ENCODE measurements around the gene MAN2B2. TPM values are rescaled to one million over a fixed set of nuclear protein-coding genes. Genes with fewer than 3 reads are reported as not detected.

MAN2B2 gene
- total RNA-seq, 1 donor from 2014 or later, result 24.0 TPM

DNA sequence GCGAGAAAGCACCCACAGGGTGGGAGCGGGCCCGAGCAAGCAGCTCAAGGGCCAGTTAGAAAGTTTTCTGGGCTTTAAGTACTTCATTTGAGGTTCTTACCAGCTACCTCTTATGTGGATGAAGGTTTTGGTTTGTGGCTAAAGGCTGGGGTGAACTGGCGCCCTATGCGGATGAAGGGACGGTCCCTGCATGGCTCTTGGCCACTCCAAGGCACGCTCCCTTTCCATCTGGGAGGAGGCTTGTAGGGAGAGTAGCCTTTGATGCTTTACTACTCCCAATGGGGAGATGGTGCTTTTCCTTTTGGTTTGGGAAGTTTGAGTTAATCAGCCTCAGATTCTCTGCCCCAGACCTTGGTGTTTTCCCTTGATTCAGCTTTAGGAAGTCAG lies 83.2 kb downstream of the MAN2B2 start:
- no peak for DNase-seq (ENCODE audit: low read depth)
- TF ChIP-seq, protein P1, sequence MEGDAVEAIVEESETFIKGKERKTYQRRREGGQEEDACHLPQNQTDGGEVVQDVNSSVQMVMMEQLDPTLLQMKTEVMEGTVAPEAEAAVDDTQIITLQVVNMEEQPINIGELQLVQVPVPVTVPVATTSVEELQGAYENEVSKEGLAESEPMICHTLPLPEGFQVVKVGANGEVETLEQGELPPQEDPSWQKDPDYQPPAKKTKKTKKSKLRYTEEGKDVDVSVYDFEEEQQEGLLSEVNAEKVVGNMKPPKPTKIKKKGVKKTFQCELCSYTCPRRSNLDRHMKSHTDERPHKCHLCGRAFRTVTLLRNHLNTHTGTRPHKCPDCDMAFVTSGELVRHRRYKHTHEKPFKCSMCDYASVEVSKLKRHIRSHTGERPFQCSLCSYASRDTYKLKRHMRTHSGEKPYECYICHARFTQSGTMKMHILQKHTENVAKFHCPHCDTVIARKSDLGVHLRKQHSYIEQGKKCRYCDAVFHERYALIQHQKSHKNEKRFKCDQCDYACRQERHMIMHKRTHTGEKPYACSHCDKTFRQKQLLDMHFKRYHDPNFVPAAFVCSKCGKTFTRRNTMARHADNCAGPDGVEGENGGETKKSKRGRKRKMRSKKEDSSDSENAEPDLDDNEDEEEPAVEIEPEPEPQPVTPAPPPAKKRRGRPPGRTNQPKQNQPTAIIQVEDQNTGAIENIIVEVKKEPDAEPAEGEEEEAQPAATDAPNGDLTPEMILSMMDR (IDR thresholded peaks at IDR 0.05; ENCODE audit: insufficient read depth, low read length, poor library complexity, severe bottlenecking), result no peak
- Histone ChIP-seq H3K27me3 (ENCODE audit: control insufficient read depth, insufficient read depth, low read length) (no peaks in the 10 kb centered on the region), H3K36me3 (ENCODE audit: control insufficient read depth, insufficient read depth, low read length) (no peaks in the 10 kb centered on the region), H3K4me3 (ENCODE audit: low read depth, low read length) (no peak overlapping the region)

DNA sequence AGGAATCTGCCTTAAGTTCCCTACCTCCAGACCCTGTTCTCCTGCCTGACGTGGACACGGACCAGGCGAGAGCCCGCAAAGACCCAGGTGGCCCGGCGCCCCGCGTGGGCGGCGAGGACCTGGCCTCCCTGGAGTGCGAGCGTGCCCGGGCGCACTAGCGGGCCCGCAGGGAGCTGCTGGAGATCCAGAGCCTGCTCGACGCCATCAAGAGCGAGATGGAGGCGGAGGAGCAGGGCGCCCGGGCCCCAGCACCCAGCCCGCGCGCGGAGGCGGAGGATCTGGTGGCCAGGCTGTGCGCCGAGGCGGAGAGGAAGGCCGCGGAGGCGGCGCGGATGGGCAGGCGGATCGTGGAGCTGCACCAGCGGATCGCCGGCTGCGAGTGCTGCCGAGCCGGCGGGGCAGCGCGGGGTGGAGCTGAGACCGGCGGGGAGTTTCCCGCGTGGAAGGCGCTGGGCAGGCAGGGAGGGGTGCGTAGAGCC lies 83.6 kb downstream of the MAN2B2 start:
- H3K36me3 ChIP-seq (ENCODE audit: control insufficient read depth, insufficient read depth, low read length), result no peaks in the 10 kb centered on the region
- DNase-seq (ENCODE audit: low read depth), result no peak
- TF ChIP-seq, protein P1 (IDR thresholded peaks at IDR 0.05; ENCODE audit: insufficient read depth, low read length, poor library complexity, severe bottlenecking), result no peak
- H3K27me3 ChIP-seq (ENCODE audit: control insufficient read depth, insufficient read depth, low read length), result peaks cover 4% of the 10 kb centered on the region
- H3K4me3 ChIP-seq (ENCODE audit: low read depth, low read length), result peak overlapping the region; percentile 26

DNA sequence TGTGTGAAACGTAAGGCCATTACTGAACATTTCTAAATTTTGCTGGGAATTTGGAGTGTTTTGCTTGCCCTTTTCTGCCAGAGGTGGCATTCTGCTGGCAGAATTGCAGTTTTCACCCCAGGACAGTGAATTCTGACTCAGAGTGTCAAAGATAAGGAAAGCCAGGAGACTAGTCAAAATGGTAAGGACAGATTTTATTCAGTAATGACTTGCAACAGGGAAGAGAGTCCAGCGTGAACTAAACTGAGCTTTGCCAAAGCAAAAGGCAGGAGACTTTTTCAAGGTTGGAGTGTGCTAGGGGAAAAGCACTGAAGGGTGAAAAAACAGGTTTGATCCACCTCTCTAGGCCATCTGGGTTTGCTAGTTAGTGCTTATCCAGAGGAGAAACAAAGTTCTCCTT lies 84.9 kb downstream of the MAN2B2 start:
- TF ChIP-seq, protein P1 (IDR thresholded peaks at IDR 0.05; ENCODE audit: insufficient read depth, low read length, poor library complexity, severe bottlenecking), result no peak
- Histone ChIP-seq H3K4me3 (ENCODE audit: low read depth, low read length) (no peak overlapping the region), H3K36me3 (ENCODE audit: control insufficient read depth, insufficient read depth, low read length) (no peaks in the 10 kb centered on the region), H3K27me3 (ENCODE audit: control insufficient read depth, insufficient read depth, low read length) (peaks cover 10% of the 10 kb centered on the region)
- no peak for DNase-seq (ENCODE audit: low read depth)

DNA sequence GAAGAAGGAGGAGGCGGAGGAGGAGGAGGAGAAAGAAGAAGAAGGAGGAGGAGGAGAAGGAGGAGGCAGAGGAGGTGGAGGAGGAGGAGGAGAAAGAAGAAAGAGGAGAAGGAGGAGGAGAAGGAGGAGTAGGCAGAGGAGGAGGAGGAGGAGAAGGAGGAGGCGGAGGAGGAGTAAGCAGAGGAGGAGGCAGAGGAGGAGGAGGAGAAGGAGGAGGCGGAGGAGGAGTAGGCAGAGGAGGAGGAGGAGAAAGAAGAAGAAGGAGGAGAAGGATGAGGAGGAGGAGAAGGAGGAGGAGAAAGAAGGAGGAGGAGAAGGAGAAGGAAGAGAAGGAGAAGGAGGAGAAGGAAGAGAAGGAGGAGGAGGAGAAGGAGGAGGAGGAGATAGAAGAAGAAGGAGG lies 85.4 kb downstream of the MAN2B2 start:
- Histone ChIP-seq H3K36me3 (ENCODE audit: control insufficient read depth, insufficient read depth, low read length) (no peaks in the 10 kb centered on the region), H3K4me3 (ENCODE audit: low read depth, low read length) (no peak overlapping the region), H3K27me3 (ENCODE audit: control insufficient read depth, insufficient read depth, low read length) (peaks cover 10% of the 10 kb centered on the region)
- TF ChIP-seq, protein P1 (IDR thresholded peaks at IDR 0.05; ENCODE audit: insufficient read depth, low read length, poor library complexity, severe bottlenecking), result no peak
- DNase-seq (ENCODE audit: low read depth), result no peak

DNA sequence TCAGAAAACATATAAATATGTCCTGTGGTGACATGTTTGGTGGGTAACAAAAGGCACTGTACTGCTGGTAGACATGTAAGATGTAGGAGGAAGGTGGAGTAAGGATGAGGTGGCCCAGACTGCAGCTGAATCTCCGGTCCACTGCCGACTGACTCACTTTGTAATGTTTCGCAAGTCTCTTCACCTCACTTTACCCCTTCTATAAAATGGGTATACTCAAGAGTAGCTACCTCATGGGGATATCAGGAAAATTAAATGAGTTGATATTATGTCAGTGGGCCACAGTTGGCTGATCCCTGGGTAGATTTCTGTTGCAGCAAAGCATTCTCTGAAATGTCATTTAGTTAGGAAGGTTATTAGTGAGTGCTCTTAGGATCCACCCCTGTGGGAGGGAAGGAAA lies 87.6 kb downstream of the MAN2B2 start:
- Histone ChIP-seq H3K36me3 (ENCODE audit: control insufficient read depth, insufficient read depth, low read length) (no peaks in the 10 kb centered on the region), H3K4me3 (ENCODE audit: low read depth, low read length) (no peak overlapping the region), H3K27me3 (ENCODE audit: control insufficient read depth, insufficient read depth, low read length) (peaks cover 10% of the 10 kb centered on the region)
- TF ChIP-seq, protein P1 (IDR thresholded peaks at IDR 0.05; ENCODE audit: insufficient read depth, low read length, poor library complexity, severe bottlenecking), result no peak
- DNase-seq (ENCODE audit: low read depth), result no peak

Data from kidney epithelial cell (primary cell).